SU-DHL-6 (cell line): ENCODE data around the gene CEP350.

Experiments
- CTCF ChIP-seq: fragments of 200-600 bp; sonication (generic); IDR thresholded peaks from one replicate; pipeline ENCODE4 v1.5.1; 2017; ENCODE audit warnings: antibody characterized with exemption, mild to moderate bottlenecking, low read length, moderate library complexity; ENCODE audit not compliant: insufficient read depth, poor library complexity, severe bottlenecking
- EZH2phosphoT487 ChIP-seq: fragments of 200-600 bp; sonication (generic), shearing (Covaris generic); conservative IDR thresholded peaks from 2 replicates; pipeline ENCODE4 v1.6.1; 2018; ENCODE audit warnings: mild to moderate bottlenecking, antibody characterized with exemption, low read length, moderate library complexity, mixed read lengths

- TF ChIP-seq CTCF = no peak
- no peak for TF ChIP-seq EZH2phosphoT487
Observed at GRCh38 chr1:180061019-180061418, 106.4 kb downstream of the CEP350 start.
